GM23338 (cell line): Measurements from ENCODE around the gene IQGAP2.

Experiments
- CTCF ChIP-seq, 2 experiments: fragments of 200-600 bp in 1 of 2; sonication (generic) in 1 of 2; conservative IDR thresholded peaks; 2 replicates each; pipeline versions ENCODE4 v1.5.1 to v1.6.1; 2016 to 2017; ENCODE audit warnings: antibody characterized with exemption in 2 of 2, low read depth in 2 of 2, mild to moderate bottlenecking in 2 of 2, moderate library complexity in 1 of 2
- POLR2AphosphoS5 ChIP-seq: IDR thresholded peaks from 2 replicates; pipeline ENCODE4 v1.6.1; 2016; ENCODE audit warnings: antibody characterized with exemption, low read depth

GRCh38 chr5:76378355-76378754 lies 24.7 kb upstream of the IQGAP2 start:
- TF ChIP-seq CTCF (conservative IDR thresholded peaks at IDR 0.05; ENCODE audit: low read depth in 2 of 2), result no peak
- no peak for TF ChIP-seq POLR2AphosphoS5
